MM.1S (cell line): ENCODE data around the gene FCHO1.

Source experiments
- DNase-seq: peaks from one replicate; pipeline ENCODE4 v3.0.0-alpha.2; 2015
- H2AFZ ChIP-seq: fragments of 300-600 bp; sonication (generic); 2 replicates; pipeline ENCODE4 v1.6.0; 2016; ENCODE audit warnings: antibody characterized with exemption, low read length
- H3F3A ChIP-seq: fragments of 300-600 bp; sonication (generic); 2 replicates; pipeline ENCODE4 v1.6.1; 2016; ENCODE audit warnings: mild to moderate bottlenecking, antibody characterized with exemption, low read length, moderate library complexity, mixed read lengths; ENCODE audit not compliant: insufficient read depth
- H3K27ac ChIP-seq: fragments of 300-600 bp; sonication (generic); 2 replicates; pipeline ENCODE4 v1.5.1; 2016; ENCODE audit warnings: mild to moderate bottlenecking, low read length
- H3K27me3 ChIP-seq: fragments of 300-600 bp; sonication (generic); replicated peaks from 2 replicates; pipeline ENCODE4 v1.6.0; 2016; ENCODE audit warnings: low read length; ENCODE audit not compliant: insufficient read depth
- H3K36me3 ChIP-seq: fragments of 300-600 bp; sonication (generic); replicated peaks from 2 replicates; pipeline ENCODE4 v1.6.1; 2016; ENCODE audit warnings: mild to moderate bottlenecking, low read length, mixed read lengths; ENCODE audit not compliant: insufficient read depth
- H3K4me1 ChIP-seq: fragments of 300-600 bp; sonication (generic); 2 replicates; pipeline ENCODE4 v1.6.1; 2016; ENCODE audit warnings: low read length, mixed read lengths
- H3K4me2 ChIP-seq: fragments of 300-600 bp; sonication (generic); 2 replicates; pipeline ENCODE4 v1.6.0; 2016; ENCODE audit warnings: low read depth, low read length
- H3K4me3 ChIP-seq: fragments of 300-600 bp; sonication (generic); 2 replicates; pipeline ENCODE4 v1.5.1; 2016; ENCODE audit warnings: low read length, mixed read lengths
- H3K79me2 ChIP-seq: fragments of 300-600 bp; sonication (generic); 2 replicates; pipeline ENCODE4 v1.6.1; 2016; ENCODE audit warnings: mixed run types, low read length, mixed read lengths
- H3K9ac ChIP-seq: fragments of 300-600 bp; sonication (generic); 2 replicates; pipeline ENCODE4 v1.6.1; 2016; ENCODE audit warnings: low read length, mixed read lengths
- H3K9me2 ChIP-seq: fragments of 300-600 bp; sonication (generic); replicated peaks from 2 replicates; pipeline ENCODE4 v1.6.1; 2016; ENCODE audit warnings: mild to moderate bottlenecking, low read length, mixed read lengths; ENCODE audit not compliant: insufficient read depth
- H3K9me3 ChIP-seq: fragments of 300-600 bp; sonication (generic); replicated peaks from 2 replicates; pipeline ENCODE4 v1.6.1; 2016; ENCODE audit warnings: mild to moderate bottlenecking, low read length, mixed read lengths; ENCODE audit not compliant: insufficient read depth
- H4K20me1 ChIP-seq: fragments of 300-600 bp; sonication (generic); 2 replicates; pipeline ENCODE4 v1.6.1; 2016; ENCODE audit warnings: mild to moderate bottlenecking, low read length, moderate library complexity, mixed read lengths; ENCODE audit not compliant: insufficient read depth
- CTCF ChIP-seq: fragments of 300-600 bp; sonication (generic); IDR thresholded peaks from 2 replicates; pipeline ENCODE4 v1.5.1; 2016; ENCODE audit warnings: antibody characterized with exemption, low read length, mixed read lengths
- EZH2 ChIP-seq: fragments of 300-600 bp; sonication (generic); optimal IDR thresholded peaks from 2 replicates; pipeline ENCODE3; 2017; ENCODE audit warnings: low read depth, mild to moderate bottlenecking, antibody characterized with exemption, low read length, mixed read lengths
- EZH2phosphoT487 ChIP-seq: fragments of 300-600 bp; sonication (generic); IDR thresholded peaks from 2 replicates; pipeline ENCODE4 v1.6.1; 2018; ENCODE audit warnings: antibody characterized with exemption, low read length

Gene FCHO1

GRCh38 chr19:17734146-17734545, 17.1 kb upstream of the FCHO1 start:
- H2AFZ ChIP-seq: no peak overlapping the region
- no peak for DNase-seq
- H4K20me1 ChIP-seq: no peaks in the 10 kb centered on the region
- H3K9ac ChIP-seq: no peak overlapping the region
- H3K4me1 ChIP-seq: no peaks in the 10 kb centered on the region
- H3K9me3 ChIP-seq: no peaks in the 10 kb centered on the region
- TF ChIP-seq EZH2phosphoT487 (no peak), CTCF (no peak), EZH2 (no peak)
- no peaks in the 10 kb centered on the region for H3K27me3 ChIP-seq
- H3K4me3 ChIP-seq: no peak overlapping the region
- H3K4me2 ChIP-seq: no peak overlapping the region
- H3K9me2 ChIP-seq: no peaks in the 10 kb centered on the region
- H3K36me3 ChIP-seq: no peaks in the 10 kb centered on the region
- no peak overlapping the region for H3K27ac ChIP-seq
- H3K79me2 ChIP-seq: no peaks in the 10 kb centered on the region
- no peaks in the 10 kb centered on the region for H3F3A ChIP-seq

GRCh38 chr19:17735410-17735809, 15.9 kb upstream of the FCHO1 start:
- Histone ChIP-seq H3K9ac (no peak overlapping the region), H3K9me3 (no peaks in the 10 kb centered on the region), H3K4me1 (no peaks in the 10 kb centered on the region), H3K4me3 (no peak overlapping the region), H3K27ac (no peak overlapping the region), H2AFZ (no peak overlapping the region), H3K27me3 (no peaks in the 10 kb centered on the region), H3K79me2 (no peaks in the 10 kb centered on the region), H3K4me2 (no peak overlapping the region), H4K20me1 (no peaks in the 10 kb centered on the region), H3K36me3 (no peaks in the 10 kb centered on the region), H3K9me2 (no peaks in the 10 kb centered on the region), H3F3A (no peaks in the 10 kb centered on the region)
- no peak for TF ChIP-seq EZH2phosphoT487
- TF ChIP-seq EZH2: no peak
- no peak for TF ChIP-seq CTCF
- DNase-seq: no peak

GRCh38 chr19:17737690-17738153, 13.6 kb upstream of the FCHO1 start:
- no peak overlapping the region for H3K27ac ChIP-seq
- H3K36me3 ChIP-seq: no peaks in the 10 kb centered on the region
- no peak for TF ChIP-seq CTCF
- no peak for TF ChIP-seq EZH2phosphoT487
- no peak for TF ChIP-seq EZH2

More at GRCh38 chr19:17737690-17738153, 13.6 kb upstream of the FCHO1 start:
- Histone ChIP-seq H3K79me2 (no peaks in the 10 kb centered on the region), H4K20me1 (no peaks in the 10 kb centered on the region), H3K4me1 (no peaks in the 10 kb centered on the region), H3K9me3 (no peaks in the 10 kb centered on the region), H3K4me2 (no peak overlapping the region), H3K27me3 (no peaks in the 10 kb centered on the region), H3K9me2 (no peaks in the 10 kb centered on the region), H3K4me3 (no peak overlapping the region), H3F3A (no peaks in the 10 kb centered on the region), H3K9ac (no peak overlapping the region), H2AFZ (no peak overlapping the region)
- DNase-seq: no peak
